Adrenal gland (tissue), 5 donors: ENCODE measurements around the gene ABHD17A.

Source experiments
- POLR2A ChIP-seq, 2 donors: fragments of 450-650 bp; IDR thresholded peaks; one replicate each; pipeline ENCODE4 v1.6.1; 2017; ENCODE audit warnings: antibody characterized with exemption in 2 of 2, mild to moderate bottlenecking in 2 of 2, moderate library complexity in 1 of 2
- TF ChIP-seq, protein P1 (sequence below), 6 experiments: fragments of 450-650 bp in 4 of 6; fragments of 200-600 bp in 2 of 6; sonication (generic) in 1 of 6; IDR thresholded peaks; 1 replicate in 5 of 6; 2 replicates in 1 of 6; pipeline versions ENCODE4 v1.5.1 to v1.8.0; 2016 to 2021; ENCODE audit warnings: antibody characterized with exemption in 6 of 6, mild to moderate bottlenecking in 2 of 6, moderate library complexity in 1 of 6
- donor health status: DM: no; HTN: no; CAD: no.

GRCh38 chr19:1907563-1908363 is 22.5 kb upstream of the ABHD17A start:
- TF ChIP-seq, protein P1, sequence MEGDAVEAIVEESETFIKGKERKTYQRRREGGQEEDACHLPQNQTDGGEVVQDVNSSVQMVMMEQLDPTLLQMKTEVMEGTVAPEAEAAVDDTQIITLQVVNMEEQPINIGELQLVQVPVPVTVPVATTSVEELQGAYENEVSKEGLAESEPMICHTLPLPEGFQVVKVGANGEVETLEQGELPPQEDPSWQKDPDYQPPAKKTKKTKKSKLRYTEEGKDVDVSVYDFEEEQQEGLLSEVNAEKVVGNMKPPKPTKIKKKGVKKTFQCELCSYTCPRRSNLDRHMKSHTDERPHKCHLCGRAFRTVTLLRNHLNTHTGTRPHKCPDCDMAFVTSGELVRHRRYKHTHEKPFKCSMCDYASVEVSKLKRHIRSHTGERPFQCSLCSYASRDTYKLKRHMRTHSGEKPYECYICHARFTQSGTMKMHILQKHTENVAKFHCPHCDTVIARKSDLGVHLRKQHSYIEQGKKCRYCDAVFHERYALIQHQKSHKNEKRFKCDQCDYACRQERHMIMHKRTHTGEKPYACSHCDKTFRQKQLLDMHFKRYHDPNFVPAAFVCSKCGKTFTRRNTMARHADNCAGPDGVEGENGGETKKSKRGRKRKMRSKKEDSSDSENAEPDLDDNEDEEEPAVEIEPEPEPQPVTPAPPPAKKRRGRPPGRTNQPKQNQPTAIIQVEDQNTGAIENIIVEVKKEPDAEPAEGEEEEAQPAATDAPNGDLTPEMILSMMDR (IDR thresholded peaks at IDR 0.05): no peak
- TF ChIP-seq POLR2A (IDR thresholded peaks at IDR 0.05): no peak
